Dendritic cell treated with granulocyte-macrophage colony-stimulating factor and Interleukin-4, amounts not matched to agents 40 ng/mL and 50 ng/mL, for 4 days (primary cell): ENCODE results near the gene INPP5K.
A peak's percentile ranks its signal among the peaks of the same experiment; 100 is the strongest.
"Not testable (repeated sequence)": the region's sequence is repeated elsewhere in the genome, so short reads cannot be mapped to it uniquely, and the experiment has no call there.

Experiments
- H3K27ac Mint-ChIP-seq: one replicate; pipeline ENCODE4 v1.8.0; 2022; ENCODE audit warnings: mild to moderate bottlenecking, mixed read lengths
- H3K27me3 Mint-ChIP-seq: one replicate; pipeline ENCODE4 v1.8.0; 2022; ENCODE audit warnings: mild to moderate bottlenecking, mixed read lengths
- H3K36me3 Mint-ChIP-seq: one replicate; pipeline ENCODE4 v1.8.0; 2022; ENCODE audit warnings: low read depth, mixed read lengths
- H3K4me1 Mint-ChIP-seq: one replicate; pipeline ENCODE4 v1.8.0; 2022; ENCODE audit warnings: low read depth, mixed read lengths
- H3K4me3 Mint-ChIP-seq: one replicate; pipeline ENCODE4 v1.8.0; 2022; ENCODE audit warnings: mild to moderate bottlenecking, moderate library complexity, mixed read lengths
- H3K9me3 Mint-ChIP-seq: one replicate; pipeline ENCODE4 v1.8.0; 2022; ENCODE audit warnings: mixed read lengths
- intact Hi-C: fragments of 100-400 bp; cut with micrococcal nuclease; formaldehyde crosslinking; loops from one replicate; pipeline ENCODE4 v1.15.0; 2022

Gene INPP5K

GRCh38 chr17:1532836-1533602 is 16.6 kb upstream of the INPP5K start:
- no peak overlapping the region for H3K4me3 Mint-ChIP-seq
- H3K27ac Mint-ChIP-seq = peak overlapping the region; percentile 19
- H3K36me3 Mint-ChIP-seq = peaks cover 100% of the 10 kb centered on the region
- no peaks in the 10 kb centered on the region for H3K27me3 Mint-ChIP-seq
- H3K9me3 Mint-ChIP-seq = no peaks in the 10 kb centered on the region
- intact Hi-C loops = no loop called here
- peaks cover 16% of the 10 kb centered on the region for H3K4me1 Mint-ChIP-seq

- no peak overlapping the region for H3K27ac Mint-ChIP-seq
- H3K9me3 Mint-ChIP-seq = no peaks in the 10 kb centered on the region
- no peak overlapping the region for H3K4me3 Mint-ChIP-seq
- H3K27me3 Mint-ChIP-seq = no peaks in the 10 kb centered on the region
- H3K4me1 Mint-ChIP-seq = peaks cover 16% of the 10 kb centered on the region
- intact Hi-C loops = no loop called here
- H3K36me3 Mint-ChIP-seq = peaks cover 100% of the 10 kb centered on the region
These were observed 13.5 kb upstream of the INPP5K start for GRCh38 chr17:1529863-1530262.

GRCh38 chr17:1526876-1527275 is 10.5 kb upstream of the INPP5K start:
- H3K27me3 Mint-ChIP-seq, H3K9me3 Mint-ChIP-seq, H3K4me1 Mint-ChIP-seq, intact Hi-C loops, H3K27ac Mint-ChIP-seq, H3K4me3 Mint-ChIP-seq: not testable (repeated sequence)
- H3K36me3 Mint-ChIP-seq = peaks cover 100% of the 10 kb centered on the region

- Mint-ChIP-seq H3K27ac (no peak overlapping the region), H3K9me3 (no peaks in the 10 kb centered on the region), H3K27me3 (no peaks in the 10 kb centered on the region), H3K36me3 (peaks cover 94% of the 10 kb centered on the region), H3K4me1 (peaks cover 20% of the 10 kb centered on the region), H3K4me3 (no peak overlapping the region)
- intact Hi-C loops = no loop called here
These were observed 6.2 kb upstream of the INPP5K start for GRCh38 chr17:1522626-1523025.

GRCh38 chr17:1521086-1521640 is 4.8 kb upstream of the INPP5K start:
- Mint-ChIP-seq H3K27me3 (no peaks in the 10 kb centered on the region), H3K36me3 (peaks cover 79% of the 10 kb centered on the region), H3K4me3 (no peak overlapping the region), H3K27ac (no peak overlapping the region), H3K9me3 (no peaks in the 10 kb centered on the region), H3K4me1 (peaks cover 24% of the 10 kb centered on the region)
- intact Hi-C loops = no loop called here

- H3K36me3 Mint-ChIP-seq = peaks cover 65% of the 10 kb centered on the region
- H3K27ac Mint-ChIP-seq = peak overlapping the region; percentile 33
- H3K4me1 Mint-ChIP-seq = peaks cover 37% of the 10 kb centered on the region
- no peaks in the 10 kb centered on the region for H3K27me3 Mint-ChIP-seq
- intact Hi-C loops = loop anchor here (5.0 kb wide), 1 partner anchor 242 kb away; the partner anchor contains the start of gene TRARG1
- H3K9me3 Mint-ChIP-seq = no peaks in the 10 kb centered on the region
- no peak overlapping the region for H3K4me3 Mint-ChIP-seq
These were observed 3.3 kb upstream of the INPP5K start for GRCh38 chr17:1519678-1520077.

- no peaks in the 10 kb centered on the region for H3K27me3 Mint-ChIP-seq
- no peak overlapping the region for H3K27ac Mint-ChIP-seq
- intact Hi-C loops = loop anchor here (5.0 kb wide), 1 partner anchor 241 kb away; the partner anchor contains the start of gene TRARG1
- peaks cover 64% of the 10 kb centered on the region for H3K36me3 Mint-ChIP-seq
- peaks cover 42% of the 10 kb centered on the region for H3K4me1 Mint-ChIP-seq
- H3K4me3 Mint-ChIP-seq = no peak overlapping the region
- no peaks in the 10 kb centered on the region for H3K9me3 Mint-ChIP-seq
These were observed 2.0 kb upstream of the INPP5K start for GRCh38 chr17:1518410-1518809.

GRCh38 chr17:1515640-1516387 is 598 bp downstream of the INPP5K start:
- Mint-ChIP-seq H3K4me3 (peak overlapping the region; percentile 81), H3K36me3 (peaks cover 64% of the 10 kb centered on the region), H3K27me3 (no peaks in the 10 kb centered on the region), H3K4me1 (peaks cover 58% of the 10 kb centered on the region), H3K9me3 (no peaks in the 10 kb centered on the region), H3K27ac (peak overlapping the region; percentile 79)
- intact Hi-C loops = loop anchor here (1.0 to 5.0 kb wide), 4 partner anchors 23 to 239 kb away; partner anchors contain the start of genes CRK, MYO1C and TRARG1

GRCh38 chr17:1512351-1512750 is 4.1 kb downstream of the INPP5K start:
- H3K4me3 Mint-ChIP-seq = no peak overlapping the region

GRCh38 chr17:1511756-1512321 is 4.6 kb downstream of the INPP5K start:
- no peak overlapping the region for H3K4me3 Mint-ChIP-seq
- intact Hi-C loops = no loop called here
- no peak overlapping the region for H3K27ac Mint-ChIP-seq
- no peaks in the 10 kb centered on the region for H3K9me3 Mint-ChIP-seq
- H3K27me3 Mint-ChIP-seq = no peaks in the 10 kb centered on the region
- H3K4me1 Mint-ChIP-seq = peaks cover 50% of the 10 kb centered on the region
- H3K36me3 Mint-ChIP-seq = peaks cover 76% of the 10 kb centered on the region

More at GRCh38 chr17:1512351-1512750, 4.1 kb downstream of the INPP5K start:
- H3K9me3 Mint-ChIP-seq = no peaks in the 10 kb centered on the region
- H3K27me3 Mint-ChIP-seq = no peaks in the 10 kb centered on the region
- peaks cover 71% of the 10 kb centered on the region for H3K36me3 Mint-ChIP-seq
- intact Hi-C loops = no loop called here
- H3K4me1 Mint-ChIP-seq = peaks cover 52% of the 10 kb centered on the region
- H3K27ac Mint-ChIP-seq = no peak overlapping the region

- H3K9me3 Mint-ChIP-seq = no peaks in the 10 kb centered on the region
- H3K4me3 Mint-ChIP-seq = no peak overlapping the region
- no peaks in the 10 kb centered on the region for H3K27me3 Mint-ChIP-seq
- H3K36me3 Mint-ChIP-seq = peaks cover 82% of the 10 kb centered on the region
- H3K4me1 Mint-ChIP-seq = peaks cover 50% of the 10 kb centered on the region
- no peak overlapping the region for H3K27ac Mint-ChIP-seq
- intact Hi-C loops = no loop called here
These were observed 5.1 kb downstream of the INPP5K start for GRCh38 chr17:1511290-1511689.

- H3K4me1 Mint-ChIP-seq = peaks cover 37% of the 10 kb centered on the region
- no peak overlapping the region for H3K4me3 Mint-ChIP-seq
- no peaks in the 10 kb centered on the region for H3K27me3 Mint-ChIP-seq
- intact Hi-C loops = no loop called here
- H3K9me3 Mint-ChIP-seq = no peaks in the 10 kb centered on the region
- no peak overlapping the region for H3K27ac Mint-ChIP-seq
- peaks cover 96% of the 10 kb centered on the region for H3K36me3 Mint-ChIP-seq
These were observed 7.0 kb downstream of the INPP5K start for GRCh38 chr17:1509290-1509881.

GRCh38 chr17:1508709-1509108 is 7.7 kb downstream of the INPP5K start:
- H3K27ac Mint-ChIP-seq, H3K4me3 Mint-ChIP-seq, intact Hi-C loops, H3K27me3 Mint-ChIP-seq, H3K9me3 Mint-ChIP-seq: not testable (repeated sequence)
- H3K36me3 Mint-ChIP-seq = peaks cover 96% of the 10 kb centered on the region
- H3K4me1 Mint-ChIP-seq = peaks cover 35% of the 10 kb centered on the region
